HG03064 (cell line): ENCODE data around the gene EML1.
A peak's percentile ranks its signal among the peaks of the same experiment; 100 is the strongest.
"Not testable (repeated sequence)": the region's sequence is repeated elsewhere in the genome, so short reads cannot be mapped to it uniquely, and the experiment has no call there.

Source experiments
- ATAC-seq: cut with Tn5 transposase; IDR thresholded peaks from one replicate; pipeline ENCODE4 v1.9.1; 2021; ENCODE audit warnings: low read depth; ENCODE audit not compliant: unreplicated experiment

The EML1 gene

DNA sequence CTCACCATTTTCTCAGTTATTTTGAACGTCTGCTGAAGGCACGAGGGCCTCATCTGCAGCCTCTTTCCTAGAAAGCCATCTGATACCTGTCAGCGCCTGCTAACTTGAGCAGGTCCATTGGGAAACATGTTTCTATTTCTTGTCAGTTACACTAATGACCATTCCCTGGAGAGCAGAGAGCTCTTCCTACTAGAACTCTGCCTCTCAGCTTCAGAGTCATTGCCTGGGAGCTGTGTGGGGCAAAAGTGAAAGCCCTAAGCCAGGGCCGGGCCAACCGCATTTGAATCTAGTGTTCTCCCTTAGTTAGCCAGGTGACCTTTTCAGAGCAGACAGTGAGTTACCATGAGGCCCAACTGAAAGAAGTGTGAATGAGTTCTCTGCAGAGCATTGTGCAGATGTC is 135.8 kb downstream of the EML1 start:
- ATAC-seq: no peak

DNA sequence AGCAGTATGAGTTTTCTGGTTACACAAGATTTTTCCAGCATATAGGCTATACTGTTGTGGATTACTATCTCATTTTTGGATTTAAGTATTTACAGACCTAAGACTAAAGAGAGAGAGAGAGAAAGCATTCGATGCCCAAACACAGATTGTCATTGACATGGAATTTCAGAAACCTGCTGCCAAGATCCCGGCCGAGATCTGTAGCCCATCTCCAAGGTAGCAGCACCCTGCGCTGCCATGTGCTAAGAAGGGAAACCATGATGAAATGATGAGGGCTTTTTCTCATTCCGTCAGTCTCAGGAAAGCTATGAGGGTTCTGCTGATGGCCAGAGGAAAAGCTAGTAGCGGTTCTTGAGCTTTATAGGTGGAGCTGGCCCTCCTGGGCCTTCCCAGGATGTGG is 136.4 kb downstream of the EML1 start:
- no peak for ATAC-seq

DNA sequence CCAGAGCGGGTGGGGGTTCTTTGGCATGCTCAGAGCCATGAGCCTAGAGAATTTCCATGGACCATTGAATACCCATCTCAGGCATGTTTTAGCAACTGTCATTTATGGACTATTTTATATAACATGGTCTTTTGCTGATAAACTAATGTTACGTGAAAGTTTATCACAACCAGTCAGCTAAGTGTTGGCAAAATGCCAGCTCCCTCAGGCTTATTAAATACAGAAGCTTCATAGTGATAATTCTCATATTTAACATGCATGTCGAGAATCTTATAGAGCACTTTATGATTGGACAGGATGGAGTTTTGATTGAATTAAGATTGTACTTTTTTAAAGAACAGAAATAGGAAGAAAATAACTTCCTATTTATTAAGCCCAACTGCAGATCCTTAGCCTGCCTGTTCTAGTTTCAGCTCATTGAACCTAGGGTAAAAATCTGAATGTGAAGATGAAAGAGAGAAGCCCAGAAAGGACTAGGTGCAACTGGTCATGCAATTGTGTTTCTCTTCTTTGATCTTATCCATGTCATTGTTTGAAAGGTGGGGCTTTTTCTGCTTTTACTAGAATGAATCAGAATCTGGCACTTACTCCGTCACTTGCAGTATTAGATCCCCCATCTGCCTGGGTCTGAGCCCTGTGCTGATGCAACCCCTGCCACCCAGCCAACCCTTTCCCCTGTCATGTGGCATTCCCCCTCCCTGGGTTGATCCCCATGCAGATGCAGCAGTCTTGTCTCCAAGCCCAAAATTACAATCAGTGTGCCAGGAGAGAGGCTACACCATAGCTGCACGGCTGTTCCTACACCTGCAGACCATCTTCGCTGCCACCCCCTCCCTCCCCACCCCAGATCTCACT is 137.4 kb downstream of the EML1 start:
- ATAC-seq: peak; percentile 80

DNA sequence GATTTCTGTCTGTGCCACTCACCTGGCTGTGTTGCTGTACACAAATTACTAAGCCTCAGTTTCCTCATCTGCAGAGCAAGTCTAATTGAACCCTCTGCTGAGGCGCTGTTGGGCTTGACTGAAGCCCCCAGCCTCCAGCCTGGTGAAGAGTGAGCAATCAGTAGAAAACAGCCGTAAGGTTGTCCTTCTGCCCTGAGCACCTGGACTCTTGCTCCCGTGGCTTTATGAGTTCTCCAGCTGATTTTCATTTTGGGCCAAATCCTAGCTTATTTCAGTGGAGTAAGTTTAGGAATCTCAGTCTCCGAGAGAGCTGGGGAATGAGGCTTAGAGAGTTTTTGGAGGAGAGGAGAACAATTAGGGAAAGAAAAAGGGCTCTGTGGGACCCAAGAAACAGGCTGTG is 138.1 kb downstream of the EML1 start:
- ATAC-seq: no peak

DNA sequence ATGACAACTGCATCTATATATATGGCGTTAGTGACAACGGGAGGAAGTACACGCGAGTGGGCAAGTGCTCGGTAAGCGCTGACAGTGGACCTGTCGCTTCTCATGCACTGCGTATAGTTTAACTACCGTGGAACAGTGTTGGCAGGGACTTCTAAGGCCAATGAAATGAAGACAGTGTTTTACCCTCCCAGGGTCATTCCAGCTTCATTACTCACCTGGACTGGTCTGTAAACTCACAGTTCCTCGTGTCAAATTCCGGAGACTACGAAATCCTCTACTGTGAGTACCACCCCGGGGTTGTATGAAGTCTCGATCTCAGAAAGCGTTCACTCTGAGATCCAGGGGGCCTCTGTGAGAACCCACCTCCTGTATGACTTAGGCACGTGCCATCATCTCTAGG is 142.8 kb downstream of the EML1 start:
- no peak for ATAC-seq

DNA sequence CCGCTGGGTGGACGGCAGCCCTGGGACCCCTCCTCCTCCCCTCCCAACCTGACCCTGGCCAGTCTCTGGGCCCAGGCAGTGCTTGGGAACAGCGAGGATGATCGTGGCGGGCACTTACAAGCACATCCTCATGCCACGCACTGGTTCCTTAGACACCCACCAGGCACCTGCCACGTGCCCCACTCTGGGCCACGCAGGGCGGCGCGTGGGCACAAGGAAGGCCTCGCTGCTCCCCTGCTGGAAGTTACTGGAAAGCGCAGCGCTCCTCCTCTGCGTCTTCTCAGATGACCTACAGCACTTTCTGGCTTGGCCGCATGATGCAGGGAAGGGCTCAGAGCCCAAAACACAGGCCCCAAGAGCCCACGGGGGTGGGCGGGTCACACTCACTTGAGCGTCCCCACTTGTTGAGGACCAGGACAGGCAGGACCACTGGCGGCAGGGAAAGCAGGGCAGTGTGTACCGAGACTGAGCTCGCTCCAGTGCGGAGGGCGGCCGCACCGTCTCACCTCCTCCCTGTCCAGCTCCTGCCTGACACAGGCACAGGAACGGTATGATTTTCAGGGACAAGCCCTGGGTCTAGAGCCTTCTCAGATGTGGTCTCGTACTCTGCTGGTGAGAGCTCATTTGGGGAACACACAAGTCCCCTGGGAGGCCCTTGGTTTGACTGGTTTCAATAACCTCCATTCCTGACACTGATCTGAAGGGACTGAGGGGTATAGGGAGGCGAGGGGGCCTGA is 143.7 kb downstream of the EML1 start:
- peak; percentile 86 for ATAC-seq

DNA sequence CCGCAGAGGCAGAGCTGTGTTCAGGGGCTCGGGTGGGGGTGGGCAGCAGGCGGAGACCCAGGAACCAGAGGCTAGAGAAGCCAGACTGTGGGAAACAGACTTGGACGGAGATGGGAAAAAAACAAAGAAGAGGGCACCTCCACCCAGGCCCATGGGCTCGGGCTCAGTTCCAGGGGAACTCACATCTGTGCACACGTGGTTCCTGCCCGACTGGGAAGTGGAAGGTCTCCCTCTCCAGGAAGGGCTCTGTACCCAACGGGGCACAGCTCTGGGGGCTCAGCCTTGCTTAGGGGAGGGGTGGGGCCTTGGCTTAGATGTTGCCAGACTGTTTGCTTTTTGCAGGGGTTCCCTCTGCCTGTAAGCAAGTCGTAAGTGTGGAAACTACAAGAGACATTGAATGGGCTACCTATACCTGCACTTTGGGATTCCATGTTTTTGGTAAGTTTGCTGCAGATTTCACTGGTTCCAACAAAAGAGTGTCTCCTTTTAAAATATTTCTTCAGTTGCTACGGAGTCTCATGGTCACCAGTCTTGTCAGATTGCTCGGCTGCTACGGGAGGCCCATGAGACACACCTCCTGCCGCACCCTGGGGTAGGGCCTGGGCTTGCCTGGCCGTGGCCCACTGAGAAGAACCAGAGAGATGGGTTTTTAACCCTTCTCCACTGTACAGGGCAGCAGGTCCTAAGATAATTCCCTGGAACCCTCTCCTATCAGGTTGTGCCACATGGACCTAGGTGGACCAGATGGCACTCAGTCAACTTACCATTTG is 144.4 kb downstream of the EML1 start:
- no peak for ATAC-seq

DNA sequence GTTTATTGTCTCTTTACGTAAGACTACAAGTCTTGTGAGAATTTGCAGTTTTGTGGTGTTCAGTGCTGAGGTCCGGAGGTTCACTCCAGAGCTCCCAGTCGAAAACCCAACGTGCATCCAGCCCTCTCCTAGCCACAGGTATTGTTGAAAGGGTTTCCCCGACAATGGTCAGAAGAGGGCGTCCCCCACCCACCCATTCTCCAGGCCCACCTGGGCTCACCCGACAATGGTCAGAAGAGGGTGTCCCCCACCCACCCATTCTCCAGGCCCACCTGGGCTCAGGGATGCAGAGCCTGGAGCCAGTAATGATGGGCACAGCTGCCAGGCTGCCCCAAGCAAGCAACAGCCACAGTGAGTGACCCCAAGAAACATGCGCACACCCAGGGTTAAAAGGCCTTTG is 145.2 kb downstream of the EML1 start:
- ATAC-seq: no peak

DNA sequence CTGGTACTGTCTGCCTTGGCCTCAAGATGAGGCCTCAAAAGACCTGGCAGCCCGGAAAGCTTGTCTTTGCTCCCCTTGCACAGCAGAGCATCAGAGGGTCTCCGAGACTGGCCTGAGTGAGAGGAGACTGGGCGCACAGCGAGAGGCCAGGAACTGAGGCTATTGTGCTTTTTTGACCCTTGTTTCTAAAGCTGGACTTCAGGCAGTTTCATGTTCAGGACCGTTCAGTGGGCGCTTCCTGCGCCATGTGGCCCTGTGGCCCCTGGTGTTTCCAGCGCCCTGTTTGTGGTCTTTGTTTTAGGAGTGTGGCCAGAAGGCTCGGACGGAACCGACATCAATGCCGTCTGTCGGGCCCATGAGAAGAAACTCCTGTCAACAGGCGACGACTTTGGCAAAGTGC is 145.7 kb downstream of the EML1 start:
- ATAC-seq: no peak

DNA sequence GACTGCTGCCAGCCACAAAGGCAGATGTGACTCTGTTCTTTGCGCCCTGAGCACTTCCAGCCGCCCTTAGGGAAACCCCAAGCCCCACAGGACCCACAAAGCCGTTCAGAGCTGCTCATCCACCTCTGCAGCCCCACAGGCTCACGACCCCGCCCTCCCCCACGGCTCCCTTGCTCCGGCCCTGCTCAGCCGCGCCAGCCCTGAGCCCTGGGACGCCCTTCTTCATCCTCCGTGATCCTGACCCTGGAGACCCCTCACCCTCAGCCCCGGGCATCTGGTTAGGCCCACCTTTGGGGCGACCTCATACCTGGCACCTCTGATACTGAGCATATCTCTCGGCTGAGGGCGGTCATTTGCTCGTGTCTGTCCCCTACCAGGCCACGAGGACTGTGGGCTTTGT is 146.2 kb downstream of the EML1 start:
- no peak for ATAC-seq

DNA sequence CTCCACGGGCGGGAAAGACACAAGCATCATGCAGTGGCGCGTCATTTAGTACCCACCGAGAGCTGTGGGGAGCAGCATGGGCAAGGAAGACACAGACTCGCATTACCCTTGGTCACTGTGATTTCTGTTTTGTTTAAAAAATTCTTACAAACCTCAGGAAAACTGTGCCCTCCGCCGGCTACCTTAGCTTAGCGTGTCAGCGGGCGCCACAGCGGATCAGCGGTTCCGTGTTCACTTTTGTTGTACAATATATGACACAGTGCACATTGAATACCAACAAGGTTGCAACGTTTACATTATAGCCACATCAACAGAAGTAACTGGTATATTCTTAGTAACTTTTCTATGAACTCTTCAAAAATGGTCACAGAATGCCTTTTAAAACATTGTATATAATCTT is 146.9 kb downstream of the EML1 start:
- no peak for ATAC-seq

DNA sequence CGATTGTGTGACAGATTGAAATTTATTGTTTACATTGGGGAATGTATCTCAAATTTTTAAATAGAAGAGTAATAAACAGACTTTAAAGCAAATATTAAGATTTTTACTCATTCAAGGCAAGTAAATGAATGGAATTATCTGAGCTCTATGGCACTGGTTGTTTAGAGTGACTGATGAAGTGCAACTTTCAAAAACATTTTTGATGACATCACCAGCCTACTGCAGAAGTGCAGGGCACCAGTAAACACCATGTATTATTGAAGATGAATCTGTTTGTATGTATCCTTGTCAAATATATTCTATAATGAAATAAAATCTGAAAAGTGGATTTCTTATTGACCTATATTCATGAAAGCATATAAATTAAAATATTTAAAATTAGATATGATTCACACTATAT is 148.0 kb downstream of the EML1 start:
- ATAC-seq: no peak

DNA sequence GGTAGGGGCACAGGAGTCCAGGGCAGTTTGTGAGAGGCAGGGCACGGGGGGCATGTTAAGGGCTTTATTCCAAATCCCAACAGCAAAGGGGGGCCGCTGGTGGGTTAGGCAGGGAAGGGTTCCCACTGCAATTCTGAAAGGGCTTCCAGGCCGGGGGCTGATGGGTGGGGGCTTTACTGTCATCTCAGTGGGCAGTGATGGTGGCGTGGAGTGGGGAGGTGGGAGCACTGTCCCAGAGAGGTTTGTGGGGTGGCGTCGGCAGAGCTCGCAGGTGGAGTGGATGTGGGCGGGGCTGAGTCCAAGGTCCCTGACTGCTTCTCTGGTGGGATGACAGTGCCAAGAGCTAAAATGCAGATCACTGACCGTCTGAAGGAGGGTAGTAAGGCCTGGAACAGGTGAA is 150.4 kb downstream of the EML1 start:
- no peak for ATAC-seq

DNA sequence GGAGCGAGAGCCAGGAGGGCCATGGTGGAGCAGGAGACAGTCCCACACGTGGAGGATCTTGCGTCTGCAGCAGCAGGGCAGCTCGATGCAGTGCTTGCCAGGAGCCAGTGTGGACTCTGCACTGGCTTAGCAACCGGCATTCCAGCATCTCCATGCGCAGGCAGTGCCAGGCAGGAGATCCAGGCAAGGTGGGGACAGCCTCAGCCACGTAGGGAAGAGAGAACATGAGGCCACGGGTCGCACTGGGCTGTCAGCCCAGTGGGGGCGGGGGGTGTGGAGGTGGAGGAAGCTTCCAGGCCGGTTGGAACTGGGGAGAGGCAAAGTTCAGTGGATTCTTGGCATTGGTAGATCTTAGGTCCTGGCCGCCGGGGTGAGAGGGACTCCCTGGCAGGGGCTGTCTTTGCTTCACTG is 151.0 kb downstream of the EML1 start:
- no peak for ATAC-seq

DNA sequence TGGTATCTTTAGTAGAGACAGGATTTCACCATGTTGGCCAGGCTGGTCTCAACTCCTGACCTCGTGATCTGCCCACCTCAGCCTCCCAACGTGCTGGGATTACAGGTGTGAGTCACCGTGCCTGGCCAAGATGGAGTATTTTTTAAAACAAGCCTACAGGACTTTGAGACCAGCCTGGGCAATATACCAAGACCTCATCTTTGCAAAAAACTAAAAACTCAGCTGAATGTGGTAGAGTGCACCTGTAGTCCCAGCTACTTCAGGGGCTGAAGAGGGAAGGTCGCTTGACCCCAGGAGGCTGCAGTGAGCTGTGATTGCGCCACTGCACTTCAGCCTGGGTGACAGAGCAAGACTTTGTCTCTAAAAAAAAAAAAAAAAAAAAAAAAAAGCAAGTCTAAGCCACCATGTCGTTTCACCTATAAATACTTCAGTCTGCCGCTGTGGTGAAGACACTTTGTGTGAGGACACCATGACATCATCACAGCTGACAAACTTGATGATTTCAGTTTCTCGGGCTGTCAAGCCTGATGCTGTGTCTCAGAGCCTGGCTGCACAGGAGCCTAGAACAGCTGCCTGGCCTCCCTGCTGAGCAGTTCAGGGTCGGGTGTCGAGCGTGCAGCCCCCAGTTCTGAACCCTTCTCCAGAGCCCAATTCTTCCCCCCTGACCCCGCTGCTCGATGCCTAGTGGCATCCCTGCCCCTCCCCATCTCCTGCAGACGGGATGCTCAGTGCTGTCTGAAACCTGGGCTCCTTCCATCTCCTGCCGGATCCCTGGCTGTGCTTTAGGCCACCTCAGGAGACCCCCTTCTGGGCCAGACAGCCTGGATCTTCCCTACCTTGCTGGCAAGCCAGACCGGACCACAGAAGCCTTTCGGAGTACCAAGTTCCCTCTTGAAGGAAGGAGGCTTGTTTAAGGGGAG is 152.8 kb downstream of the EML1 start:
- no peak for ATAC-seq

DNA sequence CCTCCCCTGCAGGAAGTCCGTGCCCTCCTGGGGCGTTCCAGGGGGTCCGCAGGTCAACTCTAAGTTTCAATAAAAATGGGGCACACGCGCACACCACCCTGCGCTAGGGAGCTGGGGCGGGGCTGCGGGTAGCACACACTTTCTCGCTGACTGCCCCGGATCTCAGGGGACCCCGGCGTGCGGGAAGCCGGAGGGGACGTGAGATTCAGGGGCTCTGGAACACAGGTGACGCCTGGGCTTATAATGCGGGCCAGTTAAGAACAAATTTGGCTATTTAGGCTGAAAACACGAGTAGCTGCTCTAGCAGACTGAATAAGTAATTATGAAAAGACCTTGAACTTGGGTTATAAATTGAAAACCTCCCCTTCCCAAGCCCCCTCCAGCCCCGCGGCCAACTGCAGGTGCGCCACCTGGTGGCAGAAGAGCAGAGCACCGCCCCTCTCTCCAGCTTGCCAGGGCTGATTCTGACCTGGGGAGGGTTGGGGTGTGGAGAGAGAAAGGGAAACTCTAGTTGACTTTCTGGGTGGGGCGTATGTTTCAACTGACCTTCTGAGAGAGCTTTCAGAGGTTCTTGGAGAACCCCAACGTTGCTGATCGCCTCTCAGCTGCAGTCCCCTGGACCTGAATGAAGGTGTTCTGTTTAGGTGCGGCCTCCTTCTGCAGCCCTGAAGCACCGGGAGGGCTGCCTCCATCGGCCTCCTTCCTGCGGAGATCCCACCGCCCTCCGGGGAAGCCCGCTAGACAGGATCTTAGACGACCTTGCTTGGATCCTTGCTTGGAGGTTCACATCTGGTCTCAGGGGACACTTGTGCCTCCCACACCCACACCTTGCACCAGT is 153.7 kb downstream of the EML1 start:
- no peak for ATAC-seq

DNA sequence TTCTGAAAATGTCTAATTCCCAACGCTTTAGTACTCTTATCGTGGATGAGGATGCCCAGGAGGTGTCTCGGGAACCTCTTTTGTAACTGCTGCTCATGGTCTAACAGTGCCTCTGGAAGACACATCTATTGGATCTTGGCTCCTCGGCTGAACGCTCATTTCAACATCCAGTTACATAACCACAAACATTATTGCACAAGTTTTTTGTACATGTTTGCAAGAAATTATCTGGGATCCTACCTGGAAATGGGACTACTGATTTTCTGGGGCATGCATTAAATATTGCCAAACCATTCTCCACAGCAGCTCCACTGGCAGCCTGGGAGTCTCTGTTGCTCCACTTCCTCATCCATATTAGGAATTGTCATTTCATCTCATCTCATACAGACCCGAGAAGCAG is 154.5 kb downstream of the EML1 start:
- ATAC-seq: no peak

DNA sequence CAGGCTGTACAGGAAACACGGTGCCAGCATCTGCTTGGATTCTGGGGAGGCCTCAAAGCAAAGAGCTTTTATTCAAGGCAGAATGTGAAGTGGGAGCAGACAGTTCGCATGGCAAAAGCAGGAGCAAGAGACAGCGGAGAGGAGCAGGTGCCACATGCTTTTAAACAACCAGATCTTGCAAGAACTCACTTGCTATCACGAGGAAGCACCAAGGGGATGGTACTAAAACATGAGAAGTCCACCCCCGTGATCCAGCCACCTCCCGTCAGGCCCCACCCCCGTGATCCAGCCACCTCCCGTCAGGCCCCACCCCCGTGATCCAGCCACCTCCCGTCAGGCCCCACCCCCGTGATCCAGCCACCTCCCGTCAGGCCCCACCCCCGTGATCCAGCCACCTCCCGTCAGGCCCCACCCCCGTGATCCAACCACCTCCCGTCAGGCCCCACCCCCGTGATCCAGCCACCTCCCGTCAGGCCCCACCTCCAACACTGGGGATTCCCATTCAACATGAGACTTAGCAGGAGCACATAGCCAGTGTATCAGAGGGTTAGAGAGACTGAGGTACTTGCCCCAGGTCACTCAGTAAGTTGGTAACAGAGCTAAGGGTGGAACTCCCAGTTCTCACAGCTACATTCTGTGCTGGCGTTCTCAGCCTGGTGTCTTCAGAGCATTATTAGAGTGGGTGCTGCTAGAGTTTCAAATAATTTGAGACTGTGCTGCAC is 156.0 kb downstream of the EML1 start:
- not testable (repeated sequence) for ATAC-seq

DNA sequence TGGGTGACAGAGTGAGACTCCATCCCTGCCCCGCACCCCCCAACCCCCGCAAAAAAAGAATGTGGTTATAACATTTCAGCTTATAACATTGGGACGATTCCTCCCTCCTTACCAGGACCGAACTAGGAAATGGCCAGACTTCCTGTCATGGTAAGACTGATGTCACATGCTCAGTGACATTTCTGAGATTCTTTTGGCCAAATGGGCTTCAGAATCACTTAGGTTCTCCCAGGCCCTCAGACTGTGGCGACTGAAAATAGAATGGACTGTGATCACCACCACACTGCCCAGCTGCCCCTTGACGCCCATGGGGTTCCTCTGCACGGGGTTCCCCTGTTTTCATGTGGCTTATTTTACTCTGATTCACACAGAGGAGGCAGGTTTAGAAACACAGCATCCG is 157.0 kb downstream of the EML1 start:
- ATAC-seq: no peak
